ENCODE data around the gene PTPN14.

PTPN14 gene

GRCh38 chr1:214367841-214368240 lies 183.6 kb downstream of the PTPN14 start:
- H3K4me3 Mint-ChIP-seq, result no peak overlapping the region
- no peak for DNase-seq (ENCODE audit: low spot score in 2 of 2)

GRCh38 chr1:214364786-214365295 lies 186.6 kb downstream of the PTPN14 start:
- Mint-ChIP-seq H3K36me3 (no peaks in the 10 kb centered on the region), H3K4me1 (peaks cover 6% of the 10 kb centered on the region), H3K4me3 (no peak overlapping the region), H3K9me3 (no peaks in the 10 kb centered on the region), H3K27ac (peak overlapping the region; percentile 66)
- ATAC-seq (no peak), DNase-seq (ENCODE audit: low spot score in 2 of 2) (no peak)

More at GRCh38 chr1:214367841-214368240, 183.6 kb downstream of the PTPN14 start:
- H3K27ac Mint-ChIP-seq, result no peak overlapping the region
- no peak for ATAC-seq
- H3K36me3 Mint-ChIP-seq, result no peaks in the 10 kb centered on the region
- no peaks in the 10 kb centered on the region for H3K9me3 Mint-ChIP-seq
- H3K4me1 Mint-ChIP-seq, result no peaks in the 10 kb centered on the region

- no peak for ATAC-seq
- Mint-ChIP-seq H3K9me3 (no peaks in the 10 kb centered on the region), H3K27ac (peak overlapping the region; percentile 66), H3K36me3 (no peaks in the 10 kb centered on the region), H3K4me3 (no peak overlapping the region), H3K4me1 (peaks cover 6% of the 10 kb centered on the region)
- DNase-seq (ENCODE audit: low spot score in 2 of 2), result no peak
Observed at GRCh38 chr1:214364386-214364785, 187.0 kb downstream of the PTPN14 start.

GRCh38 chr1:214363386-214363785 lies 188.0 kb downstream of the PTPN14 start:
- Mint-ChIP-seq H3K27ac (no peak overlapping the region), H3K4me3 (no peak overlapping the region), H3K9me3 (no peaks in the 10 kb centered on the region), H3K36me3 (no peaks in the 10 kb centered on the region), H3K4me1 (peaks cover 6% of the 10 kb centered on the region)
- ATAC-seq, result no peak
- no peak for DNase-seq (ENCODE audit: low spot score in 2 of 2)

GRCh38 chr1:214362188-214362882 lies 189.1 kb downstream of the PTPN14 start:
- DNase-seq (ENCODE audit: low spot score in 2 of 2) (no peak), ATAC-seq (no peak)
- Mint-ChIP-seq H3K4me3 (no peak overlapping the region), H3K27ac (no peak overlapping the region), H3K9me3 (no peaks in the 10 kb centered on the region), H3K36me3 (no peaks in the 10 kb centered on the region), H3K4me1 (peaks cover 6% of the 10 kb centered on the region)

- Mint-ChIP-seq H3K27ac (no peak overlapping the region), H3K36me3 (no peaks in the 10 kb centered on the region), H3K9me3 (no peaks in the 10 kb centered on the region), H3K4me1 (peaks cover 6% of the 10 kb centered on the region), H3K4me3 (no peak overlapping the region)
- DNase-seq (ENCODE audit: low spot score in 2 of 2) (no peak), ATAC-seq (no peak)
Observed at GRCh38 chr1:214361636-214362035, 189.8 kb downstream of the PTPN14 start.

- Mint-ChIP-seq H3K9me3 (no peaks in the 10 kb centered on the region), H3K4me3 (no peak overlapping the region), H3K4me1 (peaks cover 6% of the 10 kb centered on the region), H3K36me3 (no peaks in the 10 kb centered on the region), H3K27ac (no peak overlapping the region)
- ATAC-seq (no peak), DNase-seq (ENCODE audit: low spot score in 2 of 2) (no peak)
Observed at GRCh38 chr1:214360525-214361164, 190.8 kb downstream of the PTPN14 start.

GRCh38 chr1:214360116-214360515 lies 191.3 kb downstream of the PTPN14 start:
- no peaks in the 10 kb centered on the region for H3K9me3 Mint-ChIP-seq
- H3K27ac Mint-ChIP-seq, result no peak overlapping the region
- ATAC-seq (no peak), DNase-seq (ENCODE audit: low spot score in 2 of 2) (no peak)
- H3K4me1 Mint-ChIP-seq, result peaks cover 6% of the 10 kb centered on the region
- H3K36me3 Mint-ChIP-seq, result no peaks in the 10 kb centered on the region
- H3K4me3 Mint-ChIP-seq, result no peak overlapping the region

GRCh38 chr1:214354440-214355148 lies 196.8 kb downstream of the PTPN14 start:
- H3K4me3 Mint-ChIP-seq, result no peak overlapping the region
- H3K36me3 Mint-ChIP-seq, result no peaks in the 10 kb centered on the region
- no peak overlapping the region for H3K27ac Mint-ChIP-seq
- no peaks in the 10 kb centered on the region for H3K4me1 Mint-ChIP-seq
- H3K9me3 Mint-ChIP-seq, result no peaks in the 10 kb centered on the region
- ATAC-seq, result no peak
- no peak for DNase-seq (ENCODE audit: low spot score in 2 of 2)

GRCh38 chr1:214352838-214353237 lies 198.6 kb downstream of the PTPN14 start:
- Mint-ChIP-seq H3K4me3 (no peak overlapping the region), H3K4me1 (no peaks in the 10 kb centered on the region), H3K9me3 (no peaks in the 10 kb centered on the region), H3K27ac (no peak overlapping the region), H3K36me3 (no peaks in the 10 kb centered on the region)
- DNase-seq (ENCODE audit: low spot score in 2 of 2) (no peak), ATAC-seq (no peak)

GRCh38 chr1:214351551-214352277 lies 199.7 kb downstream of the PTPN14 start:
- no peak overlapping the region for H3K27ac Mint-ChIP-seq

GRCh38 chr1:214349781-214350180 lies 201.6 kb downstream of the PTPN14 start:
- no peak for ATAC-seq
- no peak for DNase-seq (ENCODE audit: low spot score in 2 of 2)
- no peaks in the 10 kb centered on the region for H3K36me3 Mint-ChIP-seq
- peaks cover 2% of the 10 kb centered on the region for H3K9me3 Mint-ChIP-seq
- H3K4me1 Mint-ChIP-seq, result no peaks in the 10 kb centered on the region
- no peak overlapping the region for H3K27ac Mint-ChIP-seq
- no peak overlapping the region for H3K4me3 Mint-ChIP-seq

More at GRCh38 chr1:214351551-214352277, 199.7 kb downstream of the PTPN14 start:
- no peaks in the 10 kb centered on the region for H3K9me3 Mint-ChIP-seq
- ATAC-seq, result no peak
- no peaks in the 10 kb centered on the region for H3K4me1 Mint-ChIP-seq
- no peaks in the 10 kb centered on the region for H3K36me3 Mint-ChIP-seq
- no peak for DNase-seq (ENCODE audit: low spot score in 2 of 2)
- H3K4me3 Mint-ChIP-seq, result no peak overlapping the region

GRCh38 chr1:214349008-214349407 lies 202.4 kb downstream of the PTPN14 start:
- no peak for DNase-seq (ENCODE audit: low spot score in 2 of 2)
- Mint-ChIP-seq H3K4me3 (no peak overlapping the region), H3K4me1 (no peaks in the 10 kb centered on the region), H3K27ac (no peak overlapping the region), H3K9me3 (peaks cover 7% of the 10 kb centered on the region), H3K36me3 (no peaks in the 10 kb centered on the region)
- ATAC-seq, result no peak

- ATAC-seq (no peak), DNase-seq (ENCODE audit: low spot score in 2 of 2) (no peak)
- Mint-ChIP-seq H3K4me1 (no peaks in the 10 kb centered on the region), H3K27ac (no peak overlapping the region), H3K4me3 (no peak overlapping the region), H3K9me3 (peaks cover 7% of the 10 kb centered on the region), H3K36me3 (no peaks in the 10 kb centered on the region)
Observed at GRCh38 chr1:214344897-214345296, 206.5 kb downstream of the PTPN14 start.

- Mint-ChIP-seq H3K9me3 (peaks cover 7% of the 10 kb centered on the region), H3K4me3 (no peak overlapping the region), H3K27ac (no peak overlapping the region), H3K4me1 (no peaks in the 10 kb centered on the region), H3K36me3 (peaks cover 6% of the 10 kb centered on the region)
- no peak for ATAC-seq
- DNase-seq (ENCODE audit: low spot score in 2 of 2), result no peak
Observed at GRCh38 chr1:214342525-214342924, 208.9 kb downstream of the PTPN14 start.
